Measurements from ENCODE around the gene OSGIN1.

The OSGIN1 gene

GRCh38 chr16:83952940-83953795, at the start of gene OSGIN1:
Gene OSGIN1 (plus strand): TSS chr16:83953240. CDS start chr16:83957672, 4,432 bp downstream.
- DNase-seq: peak; percentile 67

- no peak for DNase-seq
Observed at GRCh38 chr16:83903751-83904150, 49.3 kb upstream of the OSGIN1 start.

GRCh38 chr16:83906683-83907082, 46.4 kb upstream of the OSGIN1 start:
- DNase-seq: no peak

- no peak for DNase-seq
Observed at GRCh38 chr16:83907111-83907510, 45.9 kb upstream of the OSGIN1 start.

- DNase-seq: no peak
Observed at GRCh38 chr16:83907631-83908250, 45.3 kb upstream of the OSGIN1 start.

- no peak for DNase-seq
Observed at GRCh38 chr16:83908798-83909197, 44.2 kb upstream of the OSGIN1 start.

GRCh38 chr16:83911290-83911689, 41.8 kb upstream of the OSGIN1 start:
- no peak for DNase-seq

GRCh38 chr16:83912519-83913244, 40.4 kb upstream of the OSGIN1 start:
- DNase-seq: no peak

- DNase-seq: no peak
Observed at GRCh38 chr16:83913245-83913633, 39.8 kb upstream of the OSGIN1 start.

- DNase-seq: no peak
Observed at GRCh38 chr16:83914091-83914710, 38.8 kb upstream of the OSGIN1 start.

GRCh38 chr16:83915081-83915480, 38.0 kb upstream of the OSGIN1 start:
- DNase-seq: no peak

GRCh38 chr16:83915491-83915890, 37.5 kb upstream of the OSGIN1 start:
- DNase-seq: no peak

GRCh38 chr16:83917152-83918120, 35.6 kb upstream of the OSGIN1 start:
- DNase-seq: no peak

- no peak for DNase-seq
Observed at GRCh38 chr16:83920894-83921491, 32.0 kb upstream of the OSGIN1 start.

- DNase-seq: no peak
Observed at GRCh38 chr16:83923581-83924365, 29.3 kb upstream of the OSGIN1 start.

- no peak for DNase-seq
Observed at GRCh38 chr16:83924686-83925085, 28.4 kb upstream of the OSGIN1 start.

- no peak for DNase-seq
Observed at GRCh38 chr16:83925095-83925905, 27.7 kb upstream of the OSGIN1 start.

GRCh38 chr16:83925957-83926725, 26.9 kb upstream of the OSGIN1 start:
- DNase-seq: no peak
